HCT116 (cell line): ENCODE data around the gene FANCD2OS.

Source experiments
- ELF1 ChIP-seq: IDR thresholded peaks from 2 replicates; pipeline ENCODE4 v1.6.1; 2012; ENCODE audit warnings: low read depth, borderline replicate concordance
- POLR2A ChIP-seq: IDR thresholded peaks from 2 replicates; pipeline ENCODE4 v1.7.0; 2011; ENCODE audit warnings: borderline replicate concordance; ENCODE audit not compliant: insufficient read depth, insufficient read length; ENCODE audit errors: extremely low read depth
- POLR2AphosphoS5 ChIP-seq: IDR thresholded peaks from 2 replicates; pipeline ENCODE4 v1.6.1; 2011; ENCODE audit warnings: mild to moderate bottlenecking, low read depth, low read length, moderate library complexity
- TF ChIP-seq, protein P1 (sequence below), 3 experiments: fragments of 200-600 bp in 1 of 3; sonication (generic) in 1 of 3; IDR thresholded peaks in 2 of 3; conservative IDR thresholded peaks in 1 of 3; 2 replicates each; pipeline ENCODE4 v1.5.1; 2012 to 2017; ENCODE audit warnings: low read depth in 2 of 3, low read length in 2 of 3, antibody characterized with exemption in 1 of 3, borderline replicate concordance in 1 of 3, control low read depth in 1 of 3, mild to moderate bottlenecking in 1 of 3, mixed read lengths in 1 of 3, mixed run types in 1 of 3, moderate library complexity in 1 of 3; ENCODE audit not compliant: insufficient read depth in 1 of 3

DNA sequence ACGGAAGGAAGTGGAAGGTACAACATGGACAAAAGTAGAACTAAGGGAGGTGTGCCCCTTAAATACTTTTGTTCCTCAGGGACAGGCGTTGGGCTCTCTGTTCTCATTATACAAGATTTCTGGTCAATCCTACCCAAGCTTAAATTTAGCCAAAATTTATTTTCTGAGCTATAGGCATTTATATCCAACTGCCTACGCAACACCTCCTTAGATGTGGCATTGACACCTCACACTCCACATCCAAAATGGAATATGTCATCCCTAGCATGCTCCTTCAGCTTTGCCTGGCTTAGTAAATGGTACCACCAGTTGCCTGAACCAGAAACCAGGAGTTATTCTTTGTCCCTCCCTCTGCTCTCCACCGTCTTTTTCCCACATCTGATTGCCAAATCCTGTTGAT lies 26.2 kb downstream of the FANCD2OS start:
- TF ChIP-seq, protein P1, sequence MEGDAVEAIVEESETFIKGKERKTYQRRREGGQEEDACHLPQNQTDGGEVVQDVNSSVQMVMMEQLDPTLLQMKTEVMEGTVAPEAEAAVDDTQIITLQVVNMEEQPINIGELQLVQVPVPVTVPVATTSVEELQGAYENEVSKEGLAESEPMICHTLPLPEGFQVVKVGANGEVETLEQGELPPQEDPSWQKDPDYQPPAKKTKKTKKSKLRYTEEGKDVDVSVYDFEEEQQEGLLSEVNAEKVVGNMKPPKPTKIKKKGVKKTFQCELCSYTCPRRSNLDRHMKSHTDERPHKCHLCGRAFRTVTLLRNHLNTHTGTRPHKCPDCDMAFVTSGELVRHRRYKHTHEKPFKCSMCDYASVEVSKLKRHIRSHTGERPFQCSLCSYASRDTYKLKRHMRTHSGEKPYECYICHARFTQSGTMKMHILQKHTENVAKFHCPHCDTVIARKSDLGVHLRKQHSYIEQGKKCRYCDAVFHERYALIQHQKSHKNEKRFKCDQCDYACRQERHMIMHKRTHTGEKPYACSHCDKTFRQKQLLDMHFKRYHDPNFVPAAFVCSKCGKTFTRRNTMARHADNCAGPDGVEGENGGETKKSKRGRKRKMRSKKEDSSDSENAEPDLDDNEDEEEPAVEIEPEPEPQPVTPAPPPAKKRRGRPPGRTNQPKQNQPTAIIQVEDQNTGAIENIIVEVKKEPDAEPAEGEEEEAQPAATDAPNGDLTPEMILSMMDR (IDR thresholded peaks at IDR 0.05 in 2 of 3, conservative IDR thresholded peaks at IDR 0.05 in 1 of 3; ENCODE audit: borderline replicate concordance in 1 of 3, insufficient read depth in 1 of 3, low read depth in 2 of 3, low read length in 2 of 3) = no peak
- no peak for TF ChIP-seq POLR2A
- TF ChIP-seq ELF1 = no peak
- no peak for TF ChIP-seq POLR2AphosphoS5
